Thyroid gland (tissue), 4 donors: ENCODE data around the gene CELSR2.

ENCODE experiments used
- POLR2A ChIP-seq, 2 donors: fragments of 450-650 bp; IDR thresholded peaks; one replicate each; pipeline ENCODE4 v1.6.1; 2017; ENCODE audit warnings: antibody characterized with exemption in 2 of 2, mild to moderate bottlenecking in 2 of 2, moderate library complexity in 1 of 2
- TF ChIP-seq, protein P1 (sequence below), 6 experiments: fragments of 200-600 bp in 3 of 6; fragments of 450-650 bp in 3 of 6; sonication (generic) in 3 of 6; IDR thresholded peaks; one replicate each; pipeline ENCODE4 v1.5.1; 2016 to 2019; ENCODE audit warnings: antibody characterized with exemption in 6 of 6, mild to moderate bottlenecking in 2 of 6, inconsistent platforms in 1 of 6, moderate library complexity in 1 of 6

DNA sequence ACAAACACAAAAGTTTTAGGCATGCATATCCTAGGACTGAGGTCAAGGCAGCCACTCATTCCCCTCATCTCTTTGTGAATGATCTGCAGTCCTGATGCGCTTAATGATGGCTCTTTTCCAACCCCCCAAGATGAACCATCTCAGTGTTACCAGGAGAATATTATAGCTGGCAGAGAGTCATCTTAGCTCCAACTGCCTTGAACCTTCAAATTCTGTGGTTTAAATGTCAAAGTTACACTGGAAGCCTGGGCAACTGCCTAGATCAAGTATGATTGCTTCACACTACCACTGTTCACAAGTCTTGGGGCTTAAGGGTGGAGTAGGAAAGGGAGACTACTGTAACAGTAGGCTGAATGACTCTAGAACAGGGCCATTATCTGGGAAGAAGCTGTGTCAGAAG, 65.5 kb downstream of the CELSR2 start:
- TF ChIP-seq POLR2A (IDR thresholded peaks at IDR 0.05) = no peak
- TF ChIP-seq, protein P1, sequence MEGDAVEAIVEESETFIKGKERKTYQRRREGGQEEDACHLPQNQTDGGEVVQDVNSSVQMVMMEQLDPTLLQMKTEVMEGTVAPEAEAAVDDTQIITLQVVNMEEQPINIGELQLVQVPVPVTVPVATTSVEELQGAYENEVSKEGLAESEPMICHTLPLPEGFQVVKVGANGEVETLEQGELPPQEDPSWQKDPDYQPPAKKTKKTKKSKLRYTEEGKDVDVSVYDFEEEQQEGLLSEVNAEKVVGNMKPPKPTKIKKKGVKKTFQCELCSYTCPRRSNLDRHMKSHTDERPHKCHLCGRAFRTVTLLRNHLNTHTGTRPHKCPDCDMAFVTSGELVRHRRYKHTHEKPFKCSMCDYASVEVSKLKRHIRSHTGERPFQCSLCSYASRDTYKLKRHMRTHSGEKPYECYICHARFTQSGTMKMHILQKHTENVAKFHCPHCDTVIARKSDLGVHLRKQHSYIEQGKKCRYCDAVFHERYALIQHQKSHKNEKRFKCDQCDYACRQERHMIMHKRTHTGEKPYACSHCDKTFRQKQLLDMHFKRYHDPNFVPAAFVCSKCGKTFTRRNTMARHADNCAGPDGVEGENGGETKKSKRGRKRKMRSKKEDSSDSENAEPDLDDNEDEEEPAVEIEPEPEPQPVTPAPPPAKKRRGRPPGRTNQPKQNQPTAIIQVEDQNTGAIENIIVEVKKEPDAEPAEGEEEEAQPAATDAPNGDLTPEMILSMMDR (IDR thresholded peaks at IDR 0.05) = no peak
